GM12878 (cell line): ENCODE data around the gene MOV10L1. TPM values are rescaled to one million over a fixed set of nuclear protein-coding genes. Genes with fewer than 3 reads are reported as not detected.

Experiments
- ATAC-seq: fragments of 200-7000 bp; cut with Tn5 transposase; 3 replicates; pipeline ENCODE4 v1.9.1; 2020; ENCODE audit warnings: mild to moderate bottlenecking, moderate library complexity
- BruUV-seq: library from RNA; stranded (reverse); fragments of 400-500 nt; replicated peaks from 2 replicates; lab custom pipeline; 2021; lab: Mats Ljungman, UMichigan
- CTCF ChIA-PET: fragments of 300-600 bp; sonication (Branson Sonifier 250); formaldehyde crosslinking; extraction: SDS; loops from one replicate; lab custom pipeline; 2021; ENCODE audit warnings: inconsistent platforms; lab: Yijun Ruan, JAX
- POLR2A ChIA-PET: fragments of 350-600 bp; formaldehyde crosslinking; extraction: SDS; loops from one replicate; lab custom pipeline; 2021; ENCODE audit warnings: inconsistent platforms; lab: Charles Lee
- RAD21 ChIA-PET: fragments of 300-600 bp; sonication (Branson Sonifier 250); formaldehyde crosslinking; loops from one replicate; lab custom pipeline; 2023; ENCODE audit warnings: antibody characterized with exemption; ENCODE audit not compliant: unreplicated experiment; lab: Charles Lee
- SMC1A ChIA-PET: fragments of 300-600 bp; sonication (Branson Sonifier 250); formaldehyde crosslinking; loops from one replicate; lab custom pipeline; 2023; ENCODE audit not compliant: unreplicated experiment, uncharacterized antibody; lab: Charles Lee
- DNase-seq: peaks from one replicate; pipeline ENCODE4 v3.0.0-alpha.2; 2011; ENCODE audit warnings: low read depth, low spot score
- FAIRE-seq: peaks from 3 replicates; lab custom pipeline; 2011; peaks lifted over from hg19 to GRCh38; lab: Jason Lieb, UNC
- H2AFZ ChIP-seq: 2 replicates; pipeline ENCODE4 v1.6.0; 2011; ENCODE audit warnings: low read depth, low read length, control low read depth; ENCODE audit not compliant: control insufficient read depth
- H3K27ac ChIP-seq: 2 replicates; pipeline ENCODE4 v1.5.1; 2011; ENCODE audit warnings: control low read depth; ENCODE audit not compliant: control insufficient read depth, insufficient read depth
- H3K27me3 ChIP-seq, 2 experiments: replicated peaks in 1 of 2; 2 replicates each; pipeline versions ENCODE4 v1.6.0 to v1.6.1; 2011; ENCODE audit warnings: low read length in 1 of 2; ENCODE audit not compliant: control insufficient read depth in 2 of 2, insufficient read depth in 2 of 2
- H3K36me3 ChIP-seq, 2 experiments: 2 replicates each; pipeline ENCODE4 v1.5.1; 2011; ENCODE audit warnings: low read length in 1 of 2; ENCODE audit not compliant: control insufficient read depth in 2 of 2, insufficient read depth in 2 of 2
- H3K4me1 ChIP-seq: 2 replicates; pipeline ENCODE4 v1.6.1; 2011; ENCODE audit warnings: mild to moderate bottlenecking, low read length, moderate library complexity, mixed read lengths; ENCODE audit not compliant: control insufficient read depth, insufficient read depth
- H3K4me2 ChIP-seq: 2 replicates; pipeline ENCODE4 v1.6.0; 2011; ENCODE audit warnings: control low read depth; ENCODE audit not compliant: control insufficient read depth, insufficient read depth
- H3K4me3 ChIP-seq: fragments of 200-600 bp; sonication (generic); 2 replicates; pipeline ENCODE4 v1.5.1; 2016
- H3K79me2 ChIP-seq: 2 replicates; pipeline ENCODE4 v1.6.0; 2011; ENCODE audit warnings: low read length; ENCODE audit not compliant: control insufficient read depth, insufficient read depth
- H3K9ac ChIP-seq: 2 replicates; pipeline ENCODE4 v1.8.0; 2011; ENCODE audit warnings: low read length, control low read depth, mixed read lengths; ENCODE audit not compliant: control insufficient read depth, insufficient read depth
- H3K9me3 ChIP-seq: replicated peaks from 3 replicates; pipeline ENCODE4 v1.5.1; 2011; ENCODE audit warnings: mild to moderate bottlenecking, low read length; ENCODE audit not compliant: control insufficient read depth, insufficient read depth
- H4K20me1 ChIP-seq: 2 replicates; pipeline ENCODE4 v1.6.0; 2011; ENCODE audit not compliant: control insufficient read depth, insufficient read depth
- CHD4 ChIP-seq: fragments of 200-600 bp; sonication (generic); IDR thresholded peaks from 2 replicates; pipeline ENCODE4 v1.6.1; 2016; ENCODE audit warnings: mild to moderate bottlenecking
- SMAD1 ChIP-seq: fragments of 450-650 bp; IDR thresholded peaks from 2 replicates; pipeline ENCODE4 v1.6.1; 2018; ENCODE audit warnings: mild to moderate bottlenecking, low read depth; ENCODE audit not compliant: partially characterized antibody
- TCF7 ChIP-seq: IDR thresholded peaks from 2 replicates; pipeline ENCODE4 v1.6.1; 2014; ENCODE audit warnings: antibody characterized with exemption, borderline replicate concordance
- YY1 ChIP-seq: IDR thresholded peaks from 2 replicates; pipeline ENCODE4 v1.6.1; 2011; ENCODE audit warnings: low read depth, mild to moderate bottlenecking, low read length
- ZZZ3 ChIP-seq: IDR thresholded peaks from 2 replicates; pipeline ENCODE4 v1.6.1; 2011; ENCODE audit warnings: low read depth; ENCODE audit not compliant: control insufficient read depth, insufficient read length
- WGBS: methylation state at CpG from one replicate; pipeline ENCODE4 v1.1.6; 2016; ENCODE audit warnings: low lambda C conversion rate; ENCODE audit not compliant: insufficient replicate concordance, insufficient coverage; ENCODE audit errors: missing lambda C conversion rate; 5-methylcytosine and 5-hydroxymethylcytosine counted together
- in situ Hi-C: fragments of 300-500 bp; cut with MboI; formaldehyde crosslinking; loops from 9 replicates; pipeline ENCODE4 v1.14.3; 2018; ENCODE audit warnings: mixed read lengths
- intact Hi-C: fragments of 100-400 bp; cut with micrococcal nuclease; formaldehyde crosslinking; loops from one replicate; pipeline ENCODE4 v1.14.2; 2022; ENCODE audit not compliant: unreplicated experiment
- polyA plus RNA-seq, 11 experiments: library from polyadenylated mRNA; depleted of rRNA in 4 of 11; unstranded in 6 of 11; stranded (reverse) in 5 of 11; fragments of >200 nt; fragmentation: Nextera tagmentation in 4 of 11; fragmentation: Illumina TruSeq in 1 of 11; extraction: Ambion mirVana in 4 of 11; extraction: Trizol in 1 of 11; gene quantifications; 1 replicate in 1 of 11; 2 replicates in 10 of 11; pipeline versions ENCODE4 v1.2.1 to v1.2.3, GENCODE V29; 2011 to 2016; ENCODE audit warnings: inconsistent platforms in 2 of 11, missing spikeins in 2 of 11, low read depth in 1 of 11
- total RNA-seq, 4 experiments: library from RNA; depleted of rRNA in 3 of 4; stranded (reverse); fragments of >200 nt in 3 of 4; fragmentation: Illumina TruSeq in 1 of 4; extraction: Trizol in 1 of 4; gene quantifications; 2 replicates each; pipeline versions ENCODE4 v1.2.1 to v1.2.3, GENCODE V29; 2013 to 2021
- TF ChIP-seq, protein P1 (sequence below): IDR thresholded peaks from 2 replicates; pipeline ENCODE4 v1.6.1; 2012; ENCODE audit warnings: mild to moderate bottlenecking, low read depth, low read length
- TF ChIP-seq, protein P2 (sequence below): IDR thresholded peaks from 2 replicates; pipeline ENCODE4 v1.6.1; 2011; ENCODE audit warnings: borderline replicate concordance, low read depth, mild to moderate bottlenecking, moderate library complexity, low read length; ENCODE audit not compliant: insufficient read depth, poor library complexity, severe bottlenecking
- TF ChIP-seq, protein P3 (sequence below): IDR thresholded peaks from 2 replicates; pipeline ENCODE4 v1.6.1; 2011; ENCODE audit warnings: borderline replicate concordance, low read depth, mild to moderate bottlenecking, moderate library complexity, mixed read lengths, low read length; ENCODE audit not compliant: insufficient read depth; ENCODE audit errors: extremely low read length
- TF ChIP-seq, protein P4 (sequence below): fragments of 450-650 bp; formaldehyde crosslinking; IDR thresholded peaks from 2 replicates; pipeline ENCODE4 v1.4.0; 2022; ENCODE audit warnings: mild to moderate bottlenecking, moderate library complexity

MOV10L1 gene
- total and polyA plus RNA-seq, 10 of the 15 experiments (the other 5 are each of a cell fraction or from before 2014, with no cell fraction given): 0.22 TPM; not detected in 9

DNA sequence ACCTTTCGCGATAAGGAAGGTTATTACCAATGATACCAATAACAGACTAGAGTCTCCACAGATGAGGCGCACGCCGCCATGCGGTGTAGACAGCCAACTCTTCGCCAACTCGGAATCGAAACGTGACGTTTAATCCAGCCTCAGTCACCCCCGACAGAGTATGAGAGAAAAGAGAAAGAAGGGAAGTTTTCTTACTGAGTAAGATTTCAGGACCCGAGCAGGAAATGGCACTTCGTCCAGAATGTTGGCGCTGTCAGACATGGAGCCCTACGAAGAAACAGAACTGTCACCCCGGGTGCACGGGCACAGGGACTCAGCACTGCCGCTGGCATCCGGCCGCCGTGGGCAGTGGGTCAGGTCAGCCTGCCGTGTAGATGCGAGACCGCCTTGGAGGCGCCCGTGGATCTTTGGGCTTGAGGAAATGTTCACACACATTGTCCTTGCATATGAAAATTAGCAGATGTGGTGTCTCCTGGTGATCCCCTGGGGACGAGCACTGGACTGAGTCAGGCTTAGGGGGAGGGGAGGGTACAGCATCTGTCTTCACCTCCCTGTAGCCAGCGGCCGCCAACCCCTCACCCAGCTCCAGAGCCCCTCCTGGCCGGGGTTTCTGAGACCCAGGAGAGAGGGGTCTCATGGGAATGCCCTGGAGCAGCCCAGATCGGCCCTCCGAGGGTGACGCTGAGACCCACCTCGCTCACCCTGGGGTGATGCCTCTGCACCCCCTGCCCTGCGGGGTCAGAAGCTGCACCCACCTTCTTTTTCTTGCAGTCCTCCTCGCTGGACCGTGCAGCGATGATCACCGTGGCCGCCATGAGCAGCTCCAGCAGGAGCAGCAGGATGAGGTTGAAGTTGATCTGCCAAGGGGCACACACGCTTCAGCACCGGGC lies 12.9 kb upstream of the MOV10L1 start:
- Histone ChIP-seq H4K20me1 (no peaks in the 10 kb centered on the region), H3K27ac (no peak overlapping the region), H3K9me3 (no peaks in the 10 kb centered on the region), H3K4me3 (no peak overlapping the region), H3K4me2 (no peak overlapping the region)
- ChIA-PET POLR2A (interaction anchor here (0.6 kb wide), 1 partner anchor 178 kb away, joined by 3 read pairs; no protein-coding TSS in a partner anchor), SMC1A (no interaction called here), RAD21 (no interaction called here)
- no TSS peak for BruUV-seq
- no peak for TF ChIP-seq CHD4
- no peak for TF ChIP-seq ZZZ3
- TF ChIP-seq YY1: no peak
- no peak for TF ChIP-seq SMAD1
- TF ChIP-seq TCF7: no peak
- TF ChIP-seq, protein P1, sequence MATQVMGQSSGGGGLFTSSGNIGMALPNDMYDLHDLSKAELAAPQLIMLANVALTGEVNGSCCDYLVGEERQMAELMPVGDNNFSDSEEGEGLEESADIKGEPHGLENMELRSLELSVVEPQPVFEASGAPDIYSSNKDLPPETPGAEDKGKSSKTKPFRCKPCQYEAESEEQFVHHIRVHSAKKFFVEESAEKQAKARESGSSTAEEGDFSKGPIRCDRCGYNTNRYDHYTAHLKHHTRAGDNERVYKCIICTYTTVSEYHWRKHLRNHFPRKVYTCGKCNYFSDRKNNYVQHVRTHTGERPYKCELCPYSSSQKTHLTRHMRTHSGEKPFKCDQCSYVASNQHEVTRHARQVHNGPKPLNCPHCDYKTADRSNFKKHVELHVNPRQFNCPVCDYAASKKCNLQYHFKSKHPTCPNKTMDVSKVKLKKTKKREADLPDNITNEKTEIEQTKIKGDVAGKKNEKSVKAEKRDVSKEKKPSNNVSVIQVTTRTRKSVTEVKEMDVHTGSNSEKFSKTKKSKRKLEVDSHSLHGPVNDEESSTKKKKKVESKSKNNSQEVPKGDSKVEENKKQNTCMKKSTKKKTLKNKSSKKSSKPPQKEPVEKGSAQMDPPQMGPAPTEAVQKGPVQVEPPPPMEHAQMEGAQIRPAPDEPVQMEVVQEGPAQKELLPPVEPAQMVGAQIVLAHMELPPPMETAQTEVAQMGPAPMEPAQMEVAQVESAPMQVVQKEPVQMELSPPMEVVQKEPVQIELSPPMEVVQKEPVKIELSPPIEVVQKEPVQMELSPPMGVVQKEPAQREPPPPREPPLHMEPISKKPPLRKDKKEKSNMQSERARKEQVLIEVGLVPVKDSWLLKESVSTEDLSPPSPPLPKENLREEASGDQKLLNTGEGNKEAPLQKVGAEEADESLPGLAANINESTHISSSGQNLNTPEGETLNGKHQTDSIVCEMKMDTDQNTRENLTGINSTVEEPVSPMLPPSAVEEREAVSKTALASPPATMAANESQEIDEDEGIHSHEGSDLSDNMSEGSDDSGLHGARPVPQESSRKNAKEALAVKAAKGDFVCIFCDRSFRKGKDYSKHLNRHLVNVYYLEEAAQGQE: no peak
- TF ChIP-seq, protein P2, sequence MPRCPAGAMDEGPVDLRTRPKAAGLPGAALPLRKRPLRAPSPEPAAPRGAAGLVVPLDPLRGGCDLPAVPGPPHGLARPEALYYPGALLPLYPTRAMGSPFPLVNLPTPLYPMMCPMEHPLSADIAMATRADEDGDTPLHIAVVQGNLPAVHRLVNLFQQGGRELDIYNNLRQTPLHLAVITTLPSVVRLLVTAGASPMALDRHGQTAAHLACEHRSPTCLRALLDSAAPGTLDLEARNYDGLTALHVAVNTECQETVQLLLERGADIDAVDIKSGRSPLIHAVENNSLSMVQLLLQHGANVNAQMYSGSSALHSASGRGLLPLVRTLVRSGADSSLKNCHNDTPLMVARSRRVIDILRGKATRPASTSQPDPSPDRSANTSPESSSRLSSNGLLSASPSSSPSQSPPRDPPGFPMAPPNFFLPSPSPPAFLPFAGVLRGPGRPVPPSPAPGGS: no peak
- TF ChIP-seq, protein P3, sequence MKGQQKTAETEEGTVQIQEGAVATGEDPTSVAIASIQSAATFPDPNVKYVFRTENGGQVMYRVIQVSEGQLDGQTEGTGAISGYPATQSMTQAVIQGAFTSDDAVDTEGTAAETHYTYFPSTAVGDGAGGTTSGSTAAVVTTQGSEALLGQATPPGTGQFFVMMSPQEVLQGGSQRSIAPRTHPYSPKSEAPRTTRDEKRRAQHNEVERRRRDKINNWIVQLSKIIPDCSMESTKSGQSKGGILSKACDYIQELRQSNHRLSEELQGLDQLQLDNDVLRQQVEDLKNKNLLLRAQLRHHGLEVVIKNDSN: no peak
- TF ChIP-seq, protein P4, sequence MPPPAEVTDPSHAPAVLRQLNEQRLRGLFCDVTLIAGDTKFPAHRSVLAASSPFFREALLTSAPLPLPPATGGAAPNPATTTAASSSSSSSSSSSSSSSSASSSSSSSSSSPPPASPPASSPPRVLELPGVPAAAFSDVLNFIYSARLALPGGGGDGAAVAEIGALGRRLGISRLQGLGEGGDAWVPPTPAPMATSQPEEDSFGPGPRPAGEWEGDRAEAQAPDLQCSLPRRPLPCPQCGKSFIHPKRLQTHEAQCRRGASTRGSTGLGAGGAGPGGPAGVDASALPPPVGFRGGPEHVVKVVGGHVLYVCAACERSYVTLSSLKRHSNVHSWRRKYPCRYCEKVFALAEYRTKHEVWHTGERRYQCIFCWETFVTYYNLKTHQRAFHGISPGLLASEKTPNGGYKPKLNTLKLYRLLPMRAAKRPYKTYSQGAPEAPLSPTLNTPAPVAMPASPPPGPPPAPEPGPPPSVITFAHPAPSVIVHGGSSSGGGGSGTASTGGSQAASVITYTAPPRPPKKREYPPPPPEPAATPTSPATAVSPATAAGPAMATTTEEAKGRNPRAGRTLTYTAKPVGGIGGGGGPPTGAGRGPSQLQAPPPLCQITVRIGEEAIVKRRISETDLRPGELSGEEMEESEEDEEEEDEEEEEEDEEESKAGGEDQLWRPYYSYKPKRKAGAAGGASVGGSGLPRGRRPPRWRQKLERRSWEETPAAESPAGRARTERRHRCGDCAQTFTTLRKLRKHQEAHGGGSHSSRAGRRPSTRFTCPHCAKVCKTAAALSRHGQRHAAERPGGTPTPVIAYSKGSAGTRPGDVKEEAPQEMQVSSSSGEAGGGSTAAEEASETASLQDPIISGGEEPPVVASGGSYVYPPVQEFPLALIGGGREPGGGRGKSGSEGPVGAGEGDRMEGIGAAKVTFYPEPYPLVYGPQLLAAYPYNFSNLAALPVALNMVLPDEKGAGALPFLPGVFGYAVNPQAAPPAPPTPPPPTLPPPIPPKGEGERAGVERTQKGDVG (CRISPR knock-in tag): no peak
- TF ChIP-seq, all 136 proteins: peak for 0
- H3K79me2 ChIP-seq: no peaks in the 10 kb centered on the region
- ATAC-seq (no peak), DNase-seq (no peak), FAIRE-seq (no peak)
- in situ Hi-C loops (loop anchor here (5.0 kb wide), 1 partner anchor 50 kb away; no protein-coding TSS in a partner anchor), intact Hi-C loops (no loop called here)
- H2AFZ ChIP-seq: no peak overlapping the region
- CTCF ChIA-PET: no interaction called here
- no peaks in the 10 kb centered on the region for H3K36me3 ChIP-seq
- no peak overlapping the region for H3K9ac ChIP-seq
- WGBS: 36% methylated on average over 42 of the region's 43 CpGs
- H3K27me3 ChIP-seq: no peaks in the 10 kb centered on the region; a peak in 1 of 4 replicates
- no peaks in the 10 kb centered on the region for H3K4me1 ChIP-seq
